NK-92 (cell line): ENCODE measurements around the gene ATG13.

Experiments used
- DNase-seq: peaks from one replicate; lab custom pipeline; 2025; ENCODE audit not compliant: unreplicated experiment; lab: John Stamatoyannopoulos, UW

The ATG13 gene

DNA sequence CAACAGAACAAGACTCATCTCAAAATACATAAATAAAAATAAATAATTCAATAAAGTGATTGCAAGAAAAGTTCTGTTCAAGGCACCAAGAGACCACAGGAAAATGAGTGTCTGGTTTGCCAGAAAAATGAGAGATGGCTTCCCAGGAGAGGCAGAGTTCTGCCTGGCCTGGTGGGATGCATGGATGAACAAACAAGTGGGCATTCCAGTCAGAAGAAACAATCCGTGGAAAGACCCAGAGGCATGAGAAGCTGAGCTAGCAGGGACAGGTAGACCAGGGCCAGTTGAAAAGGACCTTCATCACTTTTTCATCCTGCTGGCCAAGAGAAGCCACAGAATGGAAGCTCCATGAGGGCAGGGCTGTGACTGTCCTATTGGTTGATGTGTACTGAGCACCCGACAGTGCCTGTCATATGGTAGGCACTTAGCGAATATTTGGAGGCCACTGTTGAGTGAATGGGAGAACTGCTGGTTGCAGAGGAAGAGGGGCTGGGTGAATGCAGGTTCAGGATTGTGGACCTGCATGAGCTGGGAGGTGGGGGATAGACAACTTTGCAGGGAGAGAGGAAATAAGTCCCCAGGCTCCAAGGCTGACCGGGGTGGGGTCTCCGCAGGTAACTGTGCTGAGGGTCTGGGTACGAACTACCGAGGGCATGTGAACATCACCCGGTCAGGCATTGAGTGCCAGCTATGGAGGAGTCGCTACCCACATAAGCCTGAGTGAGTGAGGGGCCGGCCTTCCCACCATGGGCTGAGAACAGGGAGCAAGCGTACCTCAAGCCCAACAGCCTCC, 105.4 kb downstream of the ATG13 start:
- no peak for DNase-seq

DNA sequence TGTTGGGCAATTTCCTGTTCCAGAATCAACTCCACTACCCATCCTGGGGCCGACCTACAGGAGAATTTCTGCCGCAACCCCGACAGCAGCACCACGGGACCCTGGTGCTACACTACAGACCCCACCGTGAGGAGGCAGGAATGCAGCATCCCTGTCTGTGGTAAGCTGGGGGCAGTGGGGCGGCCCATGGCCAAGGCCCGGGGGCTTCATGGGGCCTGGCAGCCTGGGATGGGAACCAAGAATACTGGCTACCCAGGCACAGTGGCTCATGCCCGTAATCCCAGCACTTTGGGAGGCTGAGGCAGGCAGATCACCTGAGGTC, 106.0 kb downstream of the ATG13 start:
- no peak for DNase-seq

DNA sequence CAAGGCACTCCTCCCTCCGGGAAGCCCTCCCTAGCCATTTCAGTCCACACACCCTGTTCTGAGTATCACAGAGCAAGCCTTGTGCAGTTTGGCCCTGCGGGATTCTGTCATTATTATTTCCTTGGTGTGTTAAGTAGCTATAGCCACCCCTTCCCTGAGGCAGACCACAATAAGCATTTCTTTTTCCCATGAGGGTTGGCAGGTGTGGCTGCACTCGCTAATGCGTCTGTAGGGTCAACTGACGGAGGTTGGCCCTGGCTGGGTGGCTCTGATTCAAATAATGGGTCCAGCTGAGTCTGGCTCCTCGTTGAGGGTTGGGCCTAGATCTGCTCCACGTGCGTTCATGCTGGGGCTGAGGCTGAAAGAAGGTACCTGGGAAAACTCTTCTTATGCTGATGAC, 106.7 kb downstream of the ATG13 start:
- no peak for DNase-seq
